GM18517 (cell line): ENCODE data around the gene TNPO3.
"Not testable (repeated sequence)": the region's sequence is repeated elsewhere in the genome, so short reads cannot be mapped to it uniquely, and the experiment has no call there.

Experiments
- ATAC-seq: cut with Tn5 transposase; IDR thresholded peaks from one replicate; pipeline ENCODE4 v1.9.1; 2021; ENCODE audit warnings: mild to moderate bottlenecking, moderate library complexity; ENCODE audit not compliant: unreplicated experiment

TNPO3 gene

DNA sequence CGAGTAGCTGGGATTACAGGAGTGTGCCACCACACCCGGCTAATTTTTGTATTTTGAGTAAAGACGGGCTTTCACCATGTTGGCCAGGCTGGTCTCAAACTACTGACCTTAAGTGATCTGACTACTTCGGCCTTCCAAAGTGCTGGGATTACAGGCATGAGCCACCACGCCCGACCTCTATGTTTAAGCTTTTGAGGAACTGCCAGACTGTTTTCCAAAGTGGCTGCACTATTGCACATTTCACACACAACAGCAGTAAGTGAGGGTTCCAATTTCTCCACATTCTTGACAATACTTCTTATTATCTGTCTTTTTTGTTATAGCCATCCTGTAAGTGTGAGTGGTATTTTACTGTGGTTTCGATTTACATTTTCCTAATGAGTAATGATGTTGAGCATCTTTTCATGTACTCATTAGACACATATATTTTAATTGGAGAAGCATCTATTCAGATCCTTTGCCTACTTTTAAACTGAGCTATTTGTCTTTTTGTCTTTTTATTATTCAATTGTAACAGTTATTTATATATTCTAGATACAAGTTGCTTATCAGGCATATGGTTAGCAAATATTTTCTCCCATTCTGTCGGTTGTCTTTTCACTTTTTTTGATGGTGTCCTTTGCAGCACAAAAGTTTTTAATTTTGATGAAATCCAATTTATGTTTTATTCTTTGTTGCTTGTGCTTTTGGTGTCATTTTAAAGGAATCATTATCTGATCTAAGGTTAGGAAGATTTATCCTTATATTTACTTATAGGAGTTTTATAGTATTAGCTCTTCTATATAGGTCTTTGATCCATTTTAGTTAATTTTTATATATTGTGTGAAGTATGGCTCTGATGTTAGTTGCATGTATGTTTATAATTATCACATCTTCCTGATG, 130.0 kb downstream of the TNPO3 start:
- no peak for ATAC-seq

DNA sequence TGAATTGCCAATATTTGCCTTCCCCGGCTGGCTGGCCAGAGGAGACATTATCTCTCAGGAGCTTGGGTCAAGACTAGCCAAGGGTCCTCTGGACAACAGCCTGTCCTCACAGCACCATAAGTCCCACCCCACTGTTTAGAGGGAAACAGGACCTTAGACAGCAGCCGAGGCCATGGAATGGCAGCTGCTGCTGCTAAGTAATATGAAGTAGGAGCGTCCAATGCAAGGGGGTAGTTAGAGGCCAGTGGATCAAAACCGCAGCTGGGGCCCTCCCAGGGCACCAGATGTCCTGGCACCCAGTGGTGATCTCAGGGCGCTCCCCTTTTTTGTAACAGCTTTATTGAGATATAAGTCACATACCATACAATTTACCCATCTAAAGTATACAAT, 131.5 kb downstream of the TNPO3 start:
- ATAC-seq = no peak

DNA sequence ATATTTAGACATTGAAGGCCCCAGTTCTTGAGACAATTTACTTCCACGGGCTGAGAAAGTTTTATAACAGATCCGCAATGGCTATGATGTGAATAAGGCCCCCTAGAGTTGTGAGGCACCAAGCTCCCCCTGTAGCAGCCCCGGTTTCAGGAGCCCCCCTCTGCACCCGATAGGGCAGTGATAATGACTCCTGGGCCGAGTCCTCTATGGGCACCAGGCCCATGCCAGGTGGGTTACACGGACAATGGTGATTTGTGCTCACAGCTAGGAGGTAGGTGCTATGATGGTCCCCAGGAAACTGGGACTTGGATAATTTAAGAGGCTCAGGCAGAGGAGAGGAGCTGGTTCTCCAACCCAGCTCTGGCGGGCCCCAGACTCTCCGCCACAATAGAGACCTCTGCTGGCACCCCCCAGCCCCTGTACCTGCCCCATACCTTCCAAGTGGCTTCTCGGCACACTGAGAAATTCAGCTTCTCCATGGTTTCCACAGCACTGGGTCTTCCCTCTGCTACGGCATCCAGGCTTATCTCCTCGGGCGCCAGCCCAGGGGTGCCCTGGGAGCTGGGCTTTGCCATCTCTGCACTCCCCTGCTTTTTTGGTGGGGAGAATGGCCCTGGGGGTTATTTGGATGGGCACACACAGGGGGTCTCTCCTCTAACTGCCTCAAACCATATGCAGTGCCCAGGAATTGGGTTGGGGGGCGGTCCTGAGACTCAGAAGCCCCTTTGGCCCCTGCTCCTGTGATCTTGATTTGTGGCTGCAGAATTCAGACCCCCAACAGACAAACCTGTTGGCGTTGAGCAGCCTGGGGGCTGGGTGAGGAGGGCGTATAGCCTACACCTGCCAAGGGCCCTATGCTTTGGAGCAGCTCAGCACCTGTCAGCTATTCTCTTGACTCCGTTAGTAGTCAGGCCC, 132.2 kb downstream of the TNPO3 start:
- no peak for ATAC-seq

DNA sequence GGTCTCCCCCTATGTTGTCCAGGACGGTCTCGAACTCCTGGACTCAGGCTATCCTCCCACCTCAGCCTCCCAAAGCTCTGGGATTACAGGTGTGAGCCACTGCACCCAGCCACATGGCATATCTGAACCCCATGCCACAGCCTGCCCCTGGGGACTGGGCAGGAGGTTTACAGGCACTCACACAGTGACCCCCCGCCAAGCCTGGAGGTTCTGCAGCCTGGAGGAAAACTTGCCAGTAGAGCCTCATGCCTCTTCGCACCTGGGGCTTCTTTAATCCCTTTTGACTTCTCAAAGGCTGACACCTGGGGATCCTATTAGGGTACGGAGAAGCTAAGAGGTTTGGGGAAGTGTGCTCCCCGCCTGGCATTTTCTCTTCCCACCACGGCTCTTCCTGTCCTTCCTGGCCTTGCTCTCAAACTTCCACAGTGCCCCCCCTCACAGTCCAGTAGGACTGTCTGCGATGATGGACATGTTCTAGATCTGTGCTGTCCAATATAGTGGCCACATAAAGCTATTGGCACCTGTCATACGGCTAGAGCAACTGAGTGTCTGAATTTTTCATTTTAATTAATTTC, 133.0 kb downstream of the TNPO3 start:
- no peak for ATAC-seq

DNA sequence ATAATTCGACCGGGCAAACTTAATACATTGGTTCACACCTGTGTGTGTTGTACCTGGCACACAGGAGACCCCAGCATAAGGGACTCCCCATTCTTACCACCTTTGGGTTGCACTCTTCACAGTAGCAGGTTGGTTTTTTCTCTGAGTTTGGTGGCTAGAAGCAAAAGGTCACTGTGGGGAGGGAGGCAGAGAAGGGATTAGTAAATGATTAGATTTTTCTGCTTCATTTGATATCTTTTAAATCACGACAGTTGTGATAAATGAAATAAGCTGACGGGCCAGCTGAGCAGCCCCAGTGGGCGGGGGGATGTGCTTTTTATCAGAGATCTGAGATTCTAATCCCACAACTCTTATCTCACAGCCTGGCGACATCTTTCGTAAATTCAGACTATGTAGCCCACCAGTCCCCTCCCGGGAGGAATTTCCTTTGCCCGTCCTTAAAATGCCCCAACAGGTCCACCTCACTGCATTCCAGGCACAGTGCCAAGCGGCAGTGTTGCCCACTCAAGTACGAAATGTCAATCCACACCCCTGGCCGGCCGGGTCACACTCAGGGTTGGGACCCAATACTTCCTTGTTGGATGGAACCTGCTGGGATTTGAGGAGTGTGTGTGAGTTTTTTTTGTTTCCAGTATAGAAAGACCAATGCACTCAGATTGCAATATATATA, 133.9 kb downstream of the TNPO3 start:
- ATAC-seq = no peak

DNA sequence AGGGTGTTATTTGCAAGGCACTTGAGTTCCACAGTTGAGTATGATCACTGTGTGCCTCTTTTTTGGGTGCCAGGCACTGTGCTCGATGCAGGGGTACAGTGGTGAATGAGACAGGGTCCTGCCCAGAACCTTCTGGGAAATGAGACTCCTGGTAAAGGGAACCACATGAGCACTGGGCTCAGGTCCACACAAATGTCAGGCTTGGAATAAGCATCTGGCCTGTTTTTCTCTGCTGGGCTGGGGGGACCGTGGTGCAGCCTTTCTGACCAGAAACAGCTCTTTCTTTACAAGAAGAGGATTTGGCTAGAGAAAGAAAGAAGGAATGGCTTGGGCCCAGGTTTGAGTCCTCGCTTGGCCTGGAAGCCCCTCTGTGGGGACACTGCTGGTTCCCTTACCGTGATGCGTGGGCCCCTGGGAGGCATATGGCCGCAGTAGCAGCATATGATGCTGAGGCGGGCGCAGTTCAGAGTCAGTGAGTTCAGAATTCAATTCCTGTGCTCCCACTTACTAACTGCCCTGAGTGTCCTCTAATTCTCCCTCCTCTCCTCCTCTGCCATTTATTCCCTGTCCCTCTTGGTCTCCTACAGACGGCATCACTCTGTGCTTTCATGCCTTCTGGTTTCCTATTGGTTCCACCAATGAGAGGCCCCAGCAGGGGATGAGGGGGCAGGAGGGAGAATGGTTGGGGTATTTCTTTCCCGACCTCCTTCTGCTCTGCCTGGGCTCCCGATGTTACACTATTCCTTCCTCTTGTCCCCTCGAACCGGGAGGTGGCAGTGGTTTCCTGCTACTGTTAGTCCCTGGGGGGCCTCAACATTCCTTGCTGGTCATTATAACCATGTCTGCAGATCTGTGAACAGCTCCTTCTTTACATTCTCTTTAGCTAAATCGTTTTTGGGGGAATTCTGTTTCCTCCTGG, 134.8 kb downstream of the TNPO3 start:
- no peak for ATAC-seq

DNA sequence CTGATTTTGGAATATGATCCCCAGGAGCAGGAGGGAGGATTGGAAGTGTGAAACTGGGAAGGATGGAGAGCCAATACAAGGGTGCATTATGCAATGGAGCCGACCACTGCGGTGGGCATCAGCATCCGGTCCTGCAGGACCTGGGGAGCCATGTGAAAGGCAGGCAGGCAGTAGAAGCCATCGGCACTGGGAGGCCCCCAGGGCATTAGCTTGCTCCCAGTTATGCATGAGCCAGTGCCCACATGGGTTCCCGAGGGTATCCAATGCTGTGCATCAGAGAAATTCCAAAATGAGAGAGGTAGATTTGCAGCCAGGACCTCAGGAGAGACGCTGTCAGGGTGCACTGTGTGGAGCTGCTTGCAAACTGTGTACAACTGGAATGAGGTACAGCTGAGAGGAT, 135.7 kb downstream of the TNPO3 start:
- ATAC-seq = no peak

DNA sequence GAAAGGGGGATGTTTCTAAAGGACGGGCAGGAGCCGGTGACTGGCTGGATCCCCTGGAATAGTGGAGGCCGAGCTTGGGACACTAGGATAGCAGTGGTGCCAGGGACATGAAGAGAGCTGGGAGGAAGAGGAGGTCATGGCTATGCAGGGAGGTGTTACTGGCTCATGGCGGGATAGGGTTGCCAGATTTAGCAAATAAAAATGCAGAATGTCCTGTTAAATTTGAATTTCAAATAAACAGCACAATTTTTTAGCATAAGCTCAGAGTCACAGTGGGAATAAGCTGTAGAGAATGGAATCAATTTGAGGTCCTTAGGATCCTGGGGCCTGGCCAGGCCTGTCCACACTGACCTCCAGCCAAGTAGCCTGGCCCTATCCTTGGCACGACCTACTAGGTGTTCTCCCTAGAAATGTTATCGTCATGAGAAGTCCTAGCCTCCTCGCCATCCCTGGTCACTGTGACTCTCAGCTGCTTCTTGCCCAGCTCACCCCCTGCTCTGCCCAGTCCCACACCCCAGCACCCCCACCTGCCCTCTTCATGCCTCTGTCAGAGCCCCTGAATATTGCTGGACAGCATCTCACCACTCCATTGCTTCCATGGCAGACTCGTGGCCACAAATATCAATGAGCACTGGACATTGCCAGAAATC, 136.8 kb downstream of the TNPO3 start:
- ATAC-seq = no peak

DNA sequence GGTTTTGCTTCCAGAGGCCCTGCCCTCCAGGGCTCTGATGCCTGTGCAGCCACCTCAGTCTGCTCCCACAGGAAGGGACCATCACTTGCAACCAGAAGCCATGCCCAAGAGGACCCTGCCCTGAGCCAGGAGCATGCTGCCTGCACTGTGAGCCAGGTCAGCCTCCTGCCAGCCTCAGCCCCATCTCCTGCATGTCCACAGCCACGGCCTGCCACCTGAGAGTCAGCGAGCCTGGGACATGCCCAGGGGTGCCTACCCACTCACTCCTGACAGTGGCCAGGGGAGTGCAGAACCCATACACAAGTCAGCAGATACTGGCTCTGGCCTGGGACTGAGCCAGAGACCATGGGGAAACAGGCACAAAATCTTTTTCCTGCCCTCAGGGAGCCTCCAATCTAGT, 137.8 kb downstream of the TNPO3 start:
- ATAC-seq = no peak

DNA sequence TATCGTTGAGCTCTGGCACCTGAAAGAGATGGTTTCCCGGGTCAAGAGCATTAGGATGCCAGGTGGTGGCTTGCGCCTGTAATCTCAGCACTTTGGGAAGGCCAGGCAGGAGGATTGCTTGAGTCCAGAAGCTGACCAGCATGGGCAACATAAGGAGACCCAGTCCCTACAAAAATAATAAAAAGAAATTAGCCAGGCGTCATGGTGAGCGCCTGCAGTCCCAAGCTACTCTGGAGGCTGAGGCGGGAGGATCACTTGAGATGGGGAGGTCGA, 138.3 kb downstream of the TNPO3 start:
- no peak for ATAC-seq

DNA sequence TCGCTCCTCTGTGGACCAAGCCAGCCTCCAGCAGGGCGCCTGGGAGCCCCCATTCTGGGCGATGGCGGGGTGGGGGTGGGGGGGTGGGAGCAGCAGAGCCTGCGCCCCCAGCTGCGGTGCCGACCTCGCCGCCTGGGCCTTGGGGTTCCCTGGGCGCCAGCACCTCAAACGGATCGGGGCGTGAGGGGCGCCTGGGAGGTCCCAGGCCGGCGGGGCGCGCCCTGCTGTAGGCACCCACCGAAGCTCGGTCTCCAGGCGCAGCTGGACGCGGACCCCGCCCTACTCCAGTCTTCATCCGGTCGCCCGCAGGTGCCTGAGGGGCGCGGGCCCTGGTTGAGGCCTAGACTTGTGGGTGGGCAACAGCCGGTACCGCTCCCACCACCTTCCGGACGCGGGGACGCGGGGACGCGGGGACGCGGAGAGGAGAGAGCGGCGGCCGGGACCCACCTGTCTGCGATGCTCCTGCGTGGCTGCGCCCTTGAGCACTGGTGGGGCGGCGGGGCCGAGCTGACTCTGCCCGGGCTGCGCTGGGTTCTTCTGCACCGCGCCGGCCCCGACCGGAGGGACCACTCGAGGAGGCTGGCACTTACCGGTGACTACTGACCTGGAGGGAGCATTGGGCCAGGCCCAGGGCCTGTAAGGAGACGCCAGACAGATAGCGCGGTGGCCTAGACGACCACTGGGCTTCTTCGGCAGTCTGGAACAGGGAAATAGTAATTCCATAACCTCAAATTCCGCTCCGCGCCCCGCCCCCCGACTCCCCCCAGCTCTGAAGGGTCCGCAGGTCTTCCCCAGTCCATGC, 138.9 kb downstream of the TNPO3 start:
- ATAC-seq = no peak

DNA sequence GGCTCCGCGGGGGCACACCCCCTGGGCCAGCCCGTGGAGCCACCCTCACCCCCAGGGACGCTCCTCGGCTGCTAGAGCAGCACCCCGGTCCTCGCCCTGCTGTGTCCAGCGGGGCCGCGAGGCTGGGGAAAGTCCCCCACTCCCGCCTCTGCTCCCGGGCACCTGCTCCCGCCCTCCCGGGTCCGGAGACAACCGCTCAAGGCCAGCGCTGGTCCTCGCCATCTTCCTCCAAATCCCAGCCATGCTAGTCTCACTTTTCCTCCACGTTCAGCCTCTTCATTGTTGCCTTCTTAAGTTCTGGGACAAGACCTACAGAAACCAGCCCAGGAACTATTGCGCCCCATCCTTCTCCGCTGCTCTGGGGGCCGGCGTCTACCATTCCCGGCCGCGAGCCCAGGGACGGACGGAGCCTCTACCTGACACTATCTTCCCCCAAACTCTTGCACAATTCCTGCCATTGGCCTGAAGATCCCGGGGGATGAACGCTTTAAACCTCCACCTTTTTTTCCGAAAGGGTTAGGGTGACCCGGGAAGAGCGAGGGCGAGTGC, 139.6 kb downstream of the TNPO3 start:
- ATAC-seq = no peak

DNA sequence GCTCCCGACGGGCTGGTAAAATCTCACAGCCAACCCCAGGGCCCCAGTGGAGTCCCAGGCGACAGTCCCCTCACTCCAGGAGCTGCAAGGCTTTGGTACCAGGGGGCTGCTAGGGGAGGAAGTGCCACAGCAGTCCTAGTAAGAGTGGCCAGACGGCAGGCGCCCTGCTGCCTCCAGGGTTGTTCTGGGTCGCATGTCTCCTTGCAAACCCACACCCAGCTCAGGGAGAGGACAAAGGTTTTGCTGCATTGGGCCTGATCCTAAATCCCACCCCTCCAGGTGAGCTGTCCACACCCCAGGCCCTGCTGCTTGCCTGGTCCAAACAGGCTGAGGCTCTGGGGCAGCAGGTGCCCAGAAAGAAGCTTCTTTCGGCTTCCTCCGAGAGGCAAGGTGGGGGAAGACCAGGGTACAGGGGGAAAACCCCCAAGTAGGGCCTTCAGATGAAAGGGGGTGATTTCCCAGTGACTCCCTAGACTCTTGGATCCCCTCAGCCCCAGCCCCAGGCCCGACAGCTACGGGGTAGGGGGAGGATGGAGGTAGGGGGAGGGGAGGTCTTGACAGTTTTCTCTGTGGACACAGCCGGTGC, 140.3 kb downstream of the TNPO3 start:
- ATAC-seq = no peak

DNA sequence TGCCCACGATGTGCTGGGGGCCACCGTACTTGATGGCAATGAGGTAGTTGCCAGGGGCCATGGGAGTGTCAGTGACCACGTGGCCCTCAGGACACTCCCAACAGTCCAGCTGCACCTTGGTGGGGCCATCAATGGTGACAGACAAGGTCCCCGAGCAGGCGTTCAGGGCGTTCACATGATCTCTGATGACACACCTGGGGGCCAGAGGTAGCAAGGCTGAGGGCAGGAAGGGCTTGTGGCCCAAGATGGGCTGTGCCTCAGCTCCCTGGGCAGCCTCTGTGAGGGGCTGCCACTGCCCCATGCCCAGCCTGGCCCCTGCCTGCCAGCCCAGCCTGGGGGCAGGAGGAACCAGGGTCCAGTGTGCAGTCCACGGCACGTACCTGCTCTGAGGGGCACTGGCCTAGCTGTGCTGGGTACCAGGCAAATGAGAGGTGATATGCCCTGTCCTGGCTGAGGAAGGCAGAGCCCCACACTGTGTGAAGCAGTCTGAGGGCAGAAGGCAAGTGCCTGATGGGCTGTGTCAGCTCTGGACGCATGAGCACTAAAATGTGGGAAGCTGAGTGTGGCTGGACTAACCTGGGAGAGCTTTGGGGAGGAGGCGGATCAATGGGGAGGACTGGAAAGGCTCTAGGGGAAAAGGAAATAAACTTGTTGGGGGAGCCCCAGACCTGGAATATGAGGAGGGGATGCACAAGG, 140.9 kb downstream of the TNPO3 start:
- no peak for ATAC-seq

DNA sequence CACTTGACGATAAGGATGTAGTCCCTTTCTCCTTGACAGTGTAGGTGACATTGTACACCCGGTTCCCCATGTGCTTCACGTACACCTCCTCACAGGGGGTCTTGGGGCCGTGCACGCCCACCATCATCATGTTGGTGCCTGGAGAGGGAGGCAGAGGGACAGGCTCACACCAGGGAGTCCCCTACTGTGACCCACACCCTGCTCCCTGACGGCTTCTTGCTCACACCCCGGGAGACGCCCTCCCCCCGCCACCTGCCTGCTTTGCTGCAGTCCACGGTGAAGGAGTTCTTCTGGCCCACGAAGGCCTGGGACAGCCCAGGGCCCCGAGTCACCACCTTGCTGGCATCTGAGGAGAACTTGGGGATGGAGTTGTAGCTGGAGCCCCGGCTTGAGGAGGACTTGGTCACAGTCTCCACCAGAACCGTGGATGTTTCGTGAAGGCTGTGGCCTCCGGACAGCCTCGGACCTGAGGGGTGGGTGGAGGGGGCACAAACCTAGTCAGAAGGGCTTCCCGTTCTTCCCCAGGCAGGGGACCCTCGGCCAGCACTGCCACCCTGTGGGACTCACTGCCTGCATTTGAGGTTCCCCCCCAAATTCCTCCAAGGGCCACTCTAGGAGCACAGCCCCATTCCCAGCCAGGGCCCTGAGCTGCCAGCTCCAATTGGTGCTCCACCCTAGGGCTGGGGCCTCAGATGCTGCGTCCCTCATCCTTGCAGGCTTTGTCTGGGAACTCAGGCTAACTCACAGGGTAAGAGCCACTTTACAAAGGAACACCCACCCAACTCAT, 142.0 kb downstream of the TNPO3 start:
- not testable (repeated sequence) for ATAC-seq

DNA sequence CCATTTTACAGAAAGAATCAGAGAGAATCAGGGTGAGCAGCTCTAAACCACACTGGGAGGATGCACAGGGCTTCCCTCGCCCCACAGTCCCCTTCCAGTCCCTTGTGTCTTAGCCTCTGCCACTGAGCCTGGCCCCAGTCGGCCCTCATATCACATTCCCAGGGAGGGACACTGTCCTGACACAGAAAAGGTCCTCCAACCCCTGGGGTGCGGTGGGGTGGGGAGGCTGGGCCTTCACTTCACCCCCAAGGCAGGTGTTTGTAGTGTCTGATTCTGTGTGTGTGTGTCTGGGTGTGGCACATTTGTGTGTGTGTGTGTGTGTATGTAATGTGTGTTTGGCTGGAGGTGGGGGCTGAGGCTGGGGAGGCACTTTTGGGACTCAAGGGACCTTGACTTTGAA, 142.6 kb downstream of the TNPO3 start:
- no peak for ATAC-seq
